ENCODE data around the gene CANT1. TPM values are rescaled to one million over a fixed set of nuclear protein-coding genes. Genes with fewer than 3 reads are reported as not detected.
A peak's percentile ranks its signal among the peaks of the same experiment; 100 is the strongest.

CANT1 gene
- total and polyA plus RNA-seq, 8 donors, result 16.6 to 151 (median 40.7) TPM

DNA sequence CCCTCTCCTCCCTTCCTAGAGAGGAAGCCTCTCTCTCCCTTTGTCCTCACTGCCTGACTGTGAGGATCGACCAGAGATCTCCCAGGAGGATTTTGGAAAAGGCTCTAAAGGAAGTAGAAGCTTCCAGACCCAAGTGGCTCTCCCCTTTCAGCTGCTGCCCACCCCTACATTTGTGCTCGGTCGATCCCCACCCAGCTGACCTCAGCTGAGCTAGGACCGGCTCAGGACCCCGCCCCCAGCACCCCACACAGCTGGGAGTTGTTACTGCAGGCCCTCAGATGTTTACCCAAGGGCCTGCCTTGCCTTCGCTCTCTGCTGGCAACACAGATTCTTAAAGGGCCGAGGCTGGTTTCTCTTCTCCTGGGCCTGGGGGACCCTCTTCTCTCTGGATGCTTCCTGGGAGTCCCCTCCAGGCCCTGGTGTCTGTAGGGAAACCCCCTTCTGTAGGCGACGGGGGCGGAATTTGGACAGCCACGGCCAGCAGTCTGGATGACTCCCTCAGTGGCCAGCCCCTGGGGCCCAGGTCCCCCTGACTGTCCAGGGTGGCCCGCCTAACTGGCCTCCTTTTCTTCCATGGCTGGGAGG is 57.5 kb downstream of the CANT1 start:
- peak; percentile 53 to 89 for DNase-seq
- TF ChIP-seq EP300 (IDR thresholded peaks at IDR 0.05) (no peak), POLR2AphosphoS5 (IDR thresholded peaks at IDR 0.05) (no peak), POLR2A (IDR thresholded peaks at IDR 0.05) (no peak)
- TF ChIP-seq, protein P1, sequence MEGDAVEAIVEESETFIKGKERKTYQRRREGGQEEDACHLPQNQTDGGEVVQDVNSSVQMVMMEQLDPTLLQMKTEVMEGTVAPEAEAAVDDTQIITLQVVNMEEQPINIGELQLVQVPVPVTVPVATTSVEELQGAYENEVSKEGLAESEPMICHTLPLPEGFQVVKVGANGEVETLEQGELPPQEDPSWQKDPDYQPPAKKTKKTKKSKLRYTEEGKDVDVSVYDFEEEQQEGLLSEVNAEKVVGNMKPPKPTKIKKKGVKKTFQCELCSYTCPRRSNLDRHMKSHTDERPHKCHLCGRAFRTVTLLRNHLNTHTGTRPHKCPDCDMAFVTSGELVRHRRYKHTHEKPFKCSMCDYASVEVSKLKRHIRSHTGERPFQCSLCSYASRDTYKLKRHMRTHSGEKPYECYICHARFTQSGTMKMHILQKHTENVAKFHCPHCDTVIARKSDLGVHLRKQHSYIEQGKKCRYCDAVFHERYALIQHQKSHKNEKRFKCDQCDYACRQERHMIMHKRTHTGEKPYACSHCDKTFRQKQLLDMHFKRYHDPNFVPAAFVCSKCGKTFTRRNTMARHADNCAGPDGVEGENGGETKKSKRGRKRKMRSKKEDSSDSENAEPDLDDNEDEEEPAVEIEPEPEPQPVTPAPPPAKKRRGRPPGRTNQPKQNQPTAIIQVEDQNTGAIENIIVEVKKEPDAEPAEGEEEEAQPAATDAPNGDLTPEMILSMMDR (IDR thresholded peaks at IDR 0.05), result no peak
- no peaks in the 10 kb centered on the region for H3K27me3 ChIP-seq
- WGBS, 5 donors, result 23 to 42% (median 28%) methylated on average over 8 to 12 of the region's 12 CpGs
- intact Hi-C loops (cut with DNase I; ENCODE audit: low total_unique reads), result no loop called here
- no peaks in the 10 kb centered on the region for H3K36me3 ChIP-seq
- H3K4me1 ChIP-seq, result peaks cover 6 to 26% (median 21%) of the 10 kb centered on the region in 4 donors
- no peak overlapping the region for H3K4me3 ChIP-seq
- H3K9me3 ChIP-seq, result peaks cover 0 to 21% (median 14%) of the 10 kb centered on the region in 4 donors
- peak overlapping the region; percentile 5 to 68 (median 36) for H3K27ac ChIP-seq

DNA sequence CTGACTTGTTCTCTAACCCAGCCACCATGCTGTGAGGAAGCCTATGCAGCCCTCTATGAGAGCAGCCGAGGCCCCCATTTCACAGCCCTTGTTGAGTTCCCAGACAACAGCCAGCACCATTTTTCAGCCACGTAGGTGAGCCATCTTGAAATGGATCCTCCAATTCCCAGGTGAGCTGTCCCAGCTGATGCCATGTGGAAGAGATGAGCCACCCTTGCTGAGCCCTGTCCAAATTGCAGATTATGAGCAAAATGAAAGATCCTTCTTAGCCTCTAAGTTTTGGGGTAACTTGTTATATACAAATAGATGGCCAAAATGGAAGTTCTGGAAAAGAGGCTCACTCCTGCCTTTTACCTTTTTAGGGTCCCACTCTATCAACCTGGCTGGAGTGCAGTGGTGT is 58.7 kb downstream of the CANT1 start:
- H3K36me3 ChIP-seq, result no peaks in the 10 kb centered on the region
- TF ChIP-seq, protein P1 (IDR thresholded peaks at IDR 0.05), result no peak
- TF ChIP-seq POLR2AphosphoS5 (IDR thresholded peaks at IDR 0.05) (no peak), POLR2A (IDR thresholded peaks at IDR 0.05) (no peak), EP300 (IDR thresholded peaks at IDR 0.05) (no peak)
- intact Hi-C loops (cut with DNase I; ENCODE audit: low total_unique reads), result no loop called here
- H3K4me1 ChIP-seq, result peaks cover 6 to 34% (median 28%) of the 10 kb centered on the region in 4 donors
- no peak overlapping the region for H3K4me3 ChIP-seq
- 88 to 100% (median 96%) methylated on average over 2 of the region's 2 CpGs for WGBS, 5 donors
- peaks cover 0 to 21% (median 14%) of the 10 kb centered on the region in 4 donors for H3K9me3 ChIP-seq
- no peak overlapping the region for H3K27ac ChIP-seq
- no peak for DNase-seq
- H3K27me3 ChIP-seq, result no peaks in the 10 kb centered on the region

DNA sequence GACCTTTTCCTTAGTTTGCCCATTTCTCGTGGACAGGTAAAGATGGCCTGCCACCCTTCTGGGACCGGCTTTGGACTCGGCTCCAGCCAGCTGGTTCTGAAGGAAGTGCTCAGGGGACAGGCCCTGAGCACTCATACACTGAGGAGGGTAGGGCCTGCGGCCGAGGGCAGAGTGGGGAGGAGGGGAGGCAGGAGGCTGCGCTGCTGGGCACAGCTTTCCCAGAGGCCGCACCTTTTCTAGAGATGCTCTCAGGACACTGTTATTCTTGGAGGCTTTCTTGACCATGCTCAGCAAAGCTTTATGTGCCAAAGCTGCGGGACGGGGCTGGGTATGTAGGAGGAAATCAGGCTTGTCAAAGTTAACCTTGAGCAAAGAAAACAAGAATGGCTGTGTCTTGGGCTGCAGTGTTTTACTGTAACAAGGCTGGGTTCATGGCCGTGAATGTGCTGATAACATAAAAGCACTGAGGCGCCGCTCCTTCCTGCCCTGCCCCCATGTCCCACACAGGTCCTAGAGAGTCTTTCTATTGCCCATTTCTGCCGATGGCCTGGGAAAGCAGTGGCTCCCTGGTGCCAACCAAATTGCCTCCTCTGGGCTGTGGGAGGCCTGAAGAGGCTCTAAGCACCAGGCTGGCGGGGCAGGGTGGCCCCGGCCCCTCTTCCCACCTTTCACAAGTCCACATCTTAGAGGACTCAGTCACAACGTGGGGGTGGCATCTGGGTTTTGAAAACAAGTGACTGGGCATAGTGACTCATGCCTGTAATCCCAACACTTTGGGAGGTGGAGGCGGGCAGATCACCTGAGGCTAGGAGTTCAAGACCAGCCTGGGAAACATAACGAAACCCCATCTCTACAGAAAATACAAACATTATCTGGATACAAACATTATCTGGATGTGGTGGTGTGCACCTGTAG is 62.1 kb downstream of the CANT1 start:
- peak; percentile 76 to 86 for DNase-seq
- 31 to 50% (median 42%) methylated on average over 18 of the region's 18 CpGs for WGBS, 5 donors
- TF ChIP-seq EP300 (IDR thresholded peaks at IDR 0.05) (no peak), POLR2AphosphoS5 (IDR thresholded peaks at IDR 0.05) (peak in 2 of 3 donors; percentile 17 to 30)
- Histone ChIP-seq H3K4me3 (no peak overlapping the region), H3K4me1 (peaks cover 6 to 29% (median 21%) of the 10 kb centered on the region in 4 donors), H3K27ac (peak overlapping the region; percentile 63 to 87 (median 73)), H3K9me3 (peaks cover 0 to 21% (median 14%) of the 10 kb centered on the region in 4 donors), H3K27me3 (no peaks in the 10 kb centered on the region), H3K36me3 (no peaks in the 10 kb centered on the region)
- intact Hi-C loops (cut with DNase I; ENCODE audit: low total_unique reads), result no loop called here

DNA sequence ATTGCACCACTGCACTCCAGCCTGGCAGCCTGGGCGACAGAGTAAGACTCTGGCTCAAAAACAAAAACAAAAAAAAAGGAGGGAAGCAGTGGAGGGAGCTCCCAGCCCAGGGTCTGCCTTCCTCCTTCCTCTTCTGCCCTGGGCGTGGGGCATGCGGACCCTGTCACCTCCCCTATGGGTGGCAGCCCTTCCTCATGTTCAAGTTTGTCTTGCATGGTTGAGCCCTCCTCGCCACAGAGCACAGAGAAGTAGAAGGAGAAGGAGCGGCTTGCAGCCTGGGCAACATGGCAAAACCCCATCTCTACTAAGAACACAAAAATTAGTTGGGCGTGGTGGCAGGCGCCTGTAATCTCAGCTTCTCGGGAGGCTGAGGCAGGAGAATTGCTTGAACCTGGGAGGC is 62.9 kb downstream of the CANT1 start:
- no peaks in the 10 kb centered on the region for H3K36me3 ChIP-seq
- peaks cover 0 to 18% (median 14%) of the 10 kb centered on the region in 4 donors for H3K9me3 ChIP-seq
- intact Hi-C loops (cut with DNase I; ENCODE audit: low total_unique reads), result no loop called here
- 68 to 74% (median 73%) methylated on average over 8 of the region's 8 CpGs for WGBS, 5 donors
- H3K4me3 ChIP-seq, result no peak overlapping the region
- no peak for DNase-seq
- TF ChIP-seq POLR2A (IDR thresholded peaks at IDR 0.05) (no peak), POLR2AphosphoS5 (IDR thresholded peaks at IDR 0.05) (no peak), EP300 (IDR thresholded peaks at IDR 0.05) (no peak)
- TF ChIP-seq, protein P1 (IDR thresholded peaks at IDR 0.05), result no peak
- no peaks in the 10 kb centered on the region for H3K27me3 ChIP-seq
- H3K4me1 ChIP-seq, result peaks cover 0 to 20% (median 13%) of the 10 kb centered on the region in 4 donors
- H3K27ac ChIP-seq, result peak overlapping the region in 4 of 5 donors; percentile 68 to 87 (median 77)

All from stomach (tissue), 9 donors.